Endothelial cell of umbilical vein (primary cell): ENCODE results near the gene USP35. TPM values are rescaled to one million over a fixed set of nuclear protein-coding genes. Genes with fewer than 3 reads are reported as not detected.

Experiments used
- BruUV-seq: library from RNA; stranded (reverse); fragments of 400-500 nt; replicated peaks from 2 replicates; lab custom pipeline; 2021; lab: Mats Ljungman, UMichigan
- CTCF ChIA-PET: fragments of 300-600, 350-600 bp; sonication (Branson Sonifier 250); formaldehyde crosslinking; loops from one replicate; lab custom pipeline; 2021; ENCODE audit warnings: antibody characterized with exemption, inconsistent platforms; lab: Charles Lee
- POLR2A ChIA-PET: fragments of 300-600, 350-600 bp; sonication (Branson Sonifier 250); formaldehyde crosslinking; loops from one replicate; lab custom pipeline; 2021; ENCODE audit warnings: antibody characterized with exemption, inconsistent platforms; lab: Charles Lee
- DNase-seq: peaks from one replicate; pipeline ENCODE4 v3.0.0-alpha.2; 2011; ENCODE audit warnings: low read depth, low spot score
- FAIRE-seq: peaks from 2 replicates; lab custom pipeline; 2011; peaks lifted over from hg19 to GRCh38; lab: Jason Lieb, UNC
- H2AFZ ChIP-seq: 2 replicates; pipeline ENCODE4 v1.6.0; 2012; ENCODE audit warnings: low read depth, low read length, control low read depth, inconsistent platforms
- H3K27ac ChIP-seq: 2 replicates; pipeline ENCODE4 v1.5.1; 2011; ENCODE audit warnings: low read depth, mild to moderate bottlenecking, control low read depth, low read length, moderate library complexity; ENCODE audit not compliant: insufficient read depth
- H3K27me3 ChIP-seq, 2 experiments: 2 replicates each; pipeline versions ENCODE4 v1.6.0 to v1.6.1; 2011; ENCODE audit warnings: low read length in 2 of 2, mixed read lengths in 1 of 2; ENCODE audit not compliant: control insufficient read depth in 2 of 2, insufficient read depth in 2 of 2
- H3K36me3 ChIP-seq, 2 experiments: 2 replicates in 1 of 2; 3 replicates in 1 of 2; pipeline ENCODE4 v1.5.1; 2011; ENCODE audit warnings: low read length in 2 of 2, mild to moderate bottlenecking in 1 of 2, moderate library complexity in 1 of 2; ENCODE audit not compliant: control insufficient read depth in 2 of 2, insufficient read depth in 2 of 2; ENCODE audit errors: extremely low read depth in 1 of 2
- H3K4me1 ChIP-seq: 3 replicates; pipeline ENCODE4 v1.5.1; 2011; ENCODE audit warnings: mild to moderate bottlenecking, low read length; ENCODE audit not compliant: control insufficient read depth, insufficient read depth; ENCODE audit errors: extremely low read depth
- H3K4me2 ChIP-seq: 2 replicates; pipeline ENCODE4 v1.6.1; 2011; ENCODE audit warnings: low read length, control low read depth, mixed read lengths; ENCODE audit not compliant: insufficient read depth
- H3K4me3 ChIP-seq, 3 experiments: fragments of 200-600 bp in 1 of 3; sonication (generic), shearing (Covaris generic) in 1 of 3; replicated peaks in 1 of 3; 2 replicates each; pipeline ENCODE4 v1.5.1; 2011 to 2016; ENCODE audit warnings: control low read depth in 3 of 3, low read length in 3 of 3, mild to moderate bottlenecking in 2 of 3, inconsistent platforms in 1 of 3, low read depth in 1 of 3, moderate library complexity in 1 of 3; ENCODE audit not compliant: insufficient read depth in 1 of 3
- H3K79me2 ChIP-seq: 2 replicates; pipeline ENCODE4 v1.6.0; 2012; ENCODE audit warnings: low read length, inconsistent platforms; ENCODE audit not compliant: control insufficient read depth, insufficient read depth
- H3K9ac ChIP-seq: replicated peaks from 2 replicates; pipeline ENCODE3; 2011; ENCODE audit warnings: low read length, control low read depth; ENCODE audit not compliant: insufficient read depth; ENCODE audit errors: extremely low read depth
- H3K9me1 ChIP-seq: replicated peaks from 3 replicates; pipeline ENCODE4 v1.6.0; 2011; ENCODE audit warnings: mild to moderate bottlenecking, low read length; ENCODE audit not compliant: control insufficient read depth, insufficient read depth; ENCODE audit errors: extremely low read depth
- H3K9me3 ChIP-seq: replicated peaks from 2 replicates; pipeline ENCODE4 v1.5.1; 2012; ENCODE audit warnings: low read length, inconsistent platforms; ENCODE audit not compliant: control insufficient read depth, insufficient read depth
- H4K20me1 ChIP-seq: replicated peaks from 2 replicates; pipeline ENCODE3; 2011; ENCODE audit warnings: mild to moderate bottlenecking, low read length; ENCODE audit not compliant: control insufficient read depth, insufficient read depth; ENCODE audit errors: extremely low read depth
- EZH2 ChIP-seq: IDR thresholded peaks from 2 replicates; pipeline ENCODE4 v1.6.1; 2012; ENCODE audit warnings: borderline replicate concordance, low read depth, mild to moderate bottlenecking, moderate library complexity, low read length, inconsistent platforms; ENCODE audit not compliant: severe bottlenecking
- GATA2 ChIP-seq: IDR thresholded peaks from 2 replicates; pipeline ENCODE4 v1.7.0; 2011; ENCODE audit warnings: low read depth, mild to moderate bottlenecking, moderate library complexity, mixed read lengths, low read length; ENCODE audit not compliant: insufficient read length, insufficient read depth
- dilution Hi-C: fragments of 300-500 bp; cut with MboI; formaldehyde crosslinking; loops from one replicate; pipeline ENCODE4 v1.15.0; 2019; ENCODE audit warnings: low sequenced_read_pairs; ENCODE audit not compliant: extremely low pct_ligation_motif_present
- intact Hi-C: fragments of 100-400 bp; cut with micrococcal nuclease; formaldehyde crosslinking; loops from one replicate; pipeline ENCODE4 v1.10.0; 2022
- polyA plus RNA-seq, 4 experiments: library from polyadenylated mRNA; depleted of rRNA in 3 of 4; stranded (reverse) in 3 of 4; unstranded in 1 of 4; fragments of >200 nt; gene quantifications; 2 replicates each; pipeline versions ENCODE4 v1.2.1 to v1.2.3, GENCODE V29; 2011 to 2012; ENCODE audit warnings: missing spikeins in 1 of 4
- total RNA-seq: library from RNA; stranded (reverse); gene quantifications from 2 replicates; pipeline ENCODE4 v1.2.3, GENCODE V29; 2021
- TF ChIP-seq, protein P1 (sequence below), 2 donors: IDR thresholded peaks; 1 replicate in 1 of 2; 2 replicates in 1 of 2; pipeline ENCODE4 v1.5.1; 2011; ENCODE audit warnings: low read length in 2 of 2, mild to moderate bottlenecking in 2 of 2, moderate library complexity in 2 of 2, control low read depth in 1 of 2, inconsistent platforms in 1 of 2, low read depth in 1 of 2; ENCODE audit not compliant: insufficient read depth in 1 of 2; ENCODE audit errors: extremely low read depth in 1 of 2
- TF ChIP-seq, protein P2 (sequence below): IDR thresholded peaks from 2 replicates; pipeline ENCODE4 v1.6.1; 2011; ENCODE audit not compliant: insufficient read depth, insufficient read length

USP35 gene
- total and polyA plus RNA-seq, 2 donors (not counting 3 experiments of a cell fraction or from before 2014, with no cell fraction given) = 8.9 to 12.4 TPM

DNA sequence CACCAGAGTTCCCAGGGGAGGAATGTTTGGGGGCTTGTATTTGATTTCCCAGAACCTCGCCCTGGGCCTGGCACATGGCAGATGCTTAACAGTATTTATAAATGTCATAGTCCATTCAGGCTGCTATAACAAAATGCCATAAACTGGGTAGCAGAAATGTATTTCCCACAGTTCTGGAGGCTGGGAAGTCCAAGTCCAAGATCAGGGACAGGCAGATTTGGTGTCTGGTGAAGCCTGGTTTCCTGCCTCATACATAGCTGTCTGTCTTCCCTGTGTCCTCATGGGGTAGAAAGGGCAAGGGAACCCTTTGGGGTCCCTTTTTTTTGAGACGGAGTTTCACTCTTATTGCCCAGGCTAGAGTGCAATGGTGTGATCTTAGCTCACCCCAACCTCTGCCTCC, 24.2 kb upstream of the USP35 start:
- H4K20me1 ChIP-seq = no peaks in the 10 kb centered on the region
- intact Hi-C loops = no loop called here
- DNase-seq (no peak), FAIRE-seq (no peak)
- H3K9ac ChIP-seq = no peak overlapping the region
- H3K27me3 ChIP-seq = no peaks in the 10 kb centered on the region
- dilution Hi-C loops = no loop called here
- H3K9me1 ChIP-seq = no peaks in the 10 kb centered on the region
- H3K4me1 ChIP-seq = peaks cover 12% of the 10 kb centered on the region
- CTCF ChIA-PET = no interaction called here
- H2AFZ ChIP-seq = no peak overlapping the region
- BruUV-seq = no TSS peak
- no peak overlapping the region for H3K27ac ChIP-seq
- H3K4me2 ChIP-seq = no peak overlapping the region
- POLR2A ChIA-PET = no interaction called here
- no peak overlapping the region for H3K4me3 ChIP-seq
- TF ChIP-seq GATA2 = no peak
- no peaks in the 10 kb centered on the region for H3K9me3 ChIP-seq
- H3K36me3 ChIP-seq = no peaks in the 10 kb centered on the region
- no peaks in the 10 kb centered on the region for H3K79me2 ChIP-seq

DNA sequence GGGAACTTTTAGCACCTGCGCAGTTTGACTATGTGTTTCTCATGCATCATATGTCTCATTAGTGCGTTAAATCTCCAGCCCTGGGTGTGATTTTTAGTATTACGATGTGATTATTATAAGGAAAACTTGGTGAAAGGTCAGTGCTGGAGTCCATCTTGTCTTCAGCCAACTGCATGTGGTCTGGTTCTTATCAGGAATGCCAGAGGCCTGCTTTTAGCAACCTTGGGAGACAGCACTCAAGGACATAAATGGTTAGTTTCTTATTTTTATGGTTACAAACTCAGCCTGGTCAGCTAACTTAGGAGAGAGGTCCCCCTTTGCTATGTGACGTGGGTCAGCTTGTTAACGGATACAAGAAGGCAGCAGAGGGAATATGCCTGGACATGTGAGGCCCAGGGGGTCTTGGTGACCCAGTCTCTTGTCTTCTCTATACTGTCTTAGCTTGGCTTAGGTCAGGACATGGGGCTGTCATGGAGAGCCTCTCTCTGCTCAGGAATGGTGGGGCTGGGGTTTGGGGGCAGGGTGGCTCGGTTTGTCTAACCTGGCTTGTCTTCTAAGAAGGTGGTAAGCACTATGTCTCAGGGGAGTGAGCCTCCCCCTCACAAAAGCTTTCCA, 21.8 kb upstream of the USP35 start:
- CTCF ChIA-PET = interaction anchor here (1.1 to 1.8 kb wide), 2 partner anchors 14 to 17 kb away, joined by 4 to 5 read pairs; no protein-coding TSS in a partner anchor
- intact Hi-C loops = no loop called here
- FAIRE-seq (no peak), DNase-seq (no peak)
- TF ChIP-seq, protein P1, sequence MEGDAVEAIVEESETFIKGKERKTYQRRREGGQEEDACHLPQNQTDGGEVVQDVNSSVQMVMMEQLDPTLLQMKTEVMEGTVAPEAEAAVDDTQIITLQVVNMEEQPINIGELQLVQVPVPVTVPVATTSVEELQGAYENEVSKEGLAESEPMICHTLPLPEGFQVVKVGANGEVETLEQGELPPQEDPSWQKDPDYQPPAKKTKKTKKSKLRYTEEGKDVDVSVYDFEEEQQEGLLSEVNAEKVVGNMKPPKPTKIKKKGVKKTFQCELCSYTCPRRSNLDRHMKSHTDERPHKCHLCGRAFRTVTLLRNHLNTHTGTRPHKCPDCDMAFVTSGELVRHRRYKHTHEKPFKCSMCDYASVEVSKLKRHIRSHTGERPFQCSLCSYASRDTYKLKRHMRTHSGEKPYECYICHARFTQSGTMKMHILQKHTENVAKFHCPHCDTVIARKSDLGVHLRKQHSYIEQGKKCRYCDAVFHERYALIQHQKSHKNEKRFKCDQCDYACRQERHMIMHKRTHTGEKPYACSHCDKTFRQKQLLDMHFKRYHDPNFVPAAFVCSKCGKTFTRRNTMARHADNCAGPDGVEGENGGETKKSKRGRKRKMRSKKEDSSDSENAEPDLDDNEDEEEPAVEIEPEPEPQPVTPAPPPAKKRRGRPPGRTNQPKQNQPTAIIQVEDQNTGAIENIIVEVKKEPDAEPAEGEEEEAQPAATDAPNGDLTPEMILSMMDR (IDR thresholded peaks at IDR 0.05; ENCODE audit: extremely low read depth in 1 of 2, insufficient read depth in 1 of 2, low read depth in 1 of 2, low read length in 2 of 2) = no peak
- no peak for TF ChIP-seq EZH2
- TF ChIP-seq, protein P2, sequence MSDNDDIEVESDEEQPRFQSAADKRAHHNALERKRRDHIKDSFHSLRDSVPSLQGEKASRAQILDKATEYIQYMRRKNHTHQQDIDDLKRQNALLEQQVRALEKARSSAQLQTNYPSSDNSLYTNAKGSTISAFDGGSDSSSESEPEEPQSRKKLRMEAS = no peak
- no peak for TF ChIP-seq GATA2
- BruUV-seq = no TSS peak
- H3K79me2 ChIP-seq = no peaks in the 10 kb centered on the region
- H2AFZ ChIP-seq = no peak overlapping the region
- POLR2A ChIA-PET = no interaction called here
- H4K20me1 ChIP-seq = no peaks in the 10 kb centered on the region
- H3K4me1 ChIP-seq = peaks cover 12% of the 10 kb centered on the region
- no peaks in the 10 kb centered on the region for H3K9me3 ChIP-seq
- H3K9ac ChIP-seq = no peak overlapping the region
- dilution Hi-C loops = no loop called here
- no peaks in the 10 kb centered on the region for H3K9me1 ChIP-seq
- no peak overlapping the region for H3K27ac ChIP-seq
- H3K4me3 ChIP-seq = no peak overlapping the region
- no peak overlapping the region for H3K4me2 ChIP-seq
- H3K36me3 ChIP-seq = no peaks in the 10 kb centered on the region
- H3K27me3 ChIP-seq = no peaks in the 10 kb centered on the region
